HFFc6 (cell line): Measurements from ENCODE around the gene LCN1. TPM values are rescaled to one million over a fixed set of nuclear protein-coding genes. Genes with fewer than 3 reads are reported as not detected.

Experiments used
- DNase-seq: peaks from one replicate; pipeline ENCODE4 v3.0.0-alpha.2; 2018
- H3K27ac Mint-ChIP-seq: 2 replicates; pipeline ENCODE4 v1.8.0; 2020; ENCODE audit warnings: mild to moderate bottlenecking, mixed read lengths
- H3K27me3 Mint-ChIP-seq: 2 replicates; pipeline ENCODE4 v1.8.0; 2021; ENCODE audit warnings: mild to moderate bottlenecking, moderate library complexity, mixed read lengths; ENCODE audit not compliant: insufficient read depth
- H3K36me3 Mint-ChIP-seq: 2 replicates; pipeline ENCODE4 v1.8.0; 2021; ENCODE audit warnings: low read depth, mixed read lengths
- H3K4me1 Mint-ChIP-seq: 2 replicates; pipeline ENCODE4 v1.8.0; 2020; ENCODE audit warnings: low read depth, mixed read lengths
- H3K4me3 Mint-ChIP-seq: 2 replicates; pipeline ENCODE4 v1.8.0; 2020; ENCODE audit warnings: mild to moderate bottlenecking, moderate library complexity, mixed read lengths
- H3K9me3 Mint-ChIP-seq: 2 replicates; pipeline ENCODE4 v1.8.0; 2020; ENCODE audit warnings: mild to moderate bottlenecking, mixed read lengths
- CTCF ChIP-seq: fragments of 200-600 bp; sonication (generic); IDR thresholded peaks from 2 replicates; pipeline ENCODE4 v1.5.0; 2021; ENCODE audit warnings: antibody characterized with exemption, mild to moderate bottlenecking
- total RNA-seq, 6 experiments: library from RNA; stranded (reverse); fragmentation: NEBNext Ultra II Directional; extraction: Animal tissue kit (Norgen Biotek cat#: 25700); gene quantifications; 2 replicates in 1 of 6; 3 replicates in 5 of 6; pipeline ENCODE4 v1.2.3, GENCODE V29; 2021

The LCN1 gene
- total RNA-seq, 6 experiments from 2014 or later: 0.28 to 0.46 TPM; not detected in 4

GRCh38 chr9:135499326-135500070 lies 21.7 kb upstream of the LCN1 start:
- Mint-ChIP-seq H3K9me3 (no peaks in the 10 kb centered on the region), H3K27ac (peak overlapping the region; percentile 54), H3K4me1 (0 out of 2 replicates have a peak, but pooled peaks cover 7% of the 10 kb centered on the region), H3K36me3 (peaks cover 4% of the 10 kb centered on the region; the same call in 1 of the 2 replicates), H3K27me3 (no peaks in the 10 kb centered on the region; the same call in 1 of the 2 replicates), H3K4me3 (peak overlapping the region; percentile 89)
- peak; percentile 9; the same call in 1 of the 2 replicates for TF ChIP-seq CTCF
- DNase-seq: peak; percentile 88

DNA sequence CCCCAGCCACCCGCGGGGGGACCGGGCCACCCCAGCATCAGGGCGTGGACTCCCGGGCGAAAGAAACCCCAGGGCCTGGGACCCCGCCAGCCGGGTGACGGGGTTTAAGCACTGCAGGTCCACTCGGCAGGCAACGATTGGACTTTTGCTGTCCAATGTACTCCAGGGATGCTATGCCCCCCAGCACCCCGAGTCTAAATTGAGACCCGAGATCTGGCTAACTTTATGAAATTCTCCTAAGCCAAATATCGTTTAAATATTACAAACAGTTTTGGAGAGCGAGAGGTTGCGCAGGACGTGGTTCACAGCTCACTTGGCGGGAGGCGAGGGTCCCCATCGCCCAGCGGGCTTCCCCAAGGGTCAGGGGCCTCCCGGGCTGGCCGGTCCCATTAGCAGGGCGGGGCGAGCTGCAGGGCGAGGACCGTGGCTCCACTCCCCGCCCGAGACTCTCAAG lies 21.1 kb upstream of the LCN1 start:
- Mint-ChIP-seq H3K4me1 (0 out of 2 replicates have a peak, but pooled peaks cover 7% of the 10 kb centered on the region), H3K9me3 (no peaks in the 10 kb centered on the region), H3K27ac (0 out of 2 replicates have a peak overlapping the region, but pooled peaks have one; percentile 40), H3K36me3 (peaks cover 4% of the 10 kb centered on the region; the same call in 1 of the 2 replicates), H3K4me3 (peak overlapping the region; percentile 89), H3K27me3 (peaks cover 2% of the 10 kb centered on the region)
- TF ChIP-seq CTCF: no peak
- peak; percentile 28 for DNase-seq

DNA sequence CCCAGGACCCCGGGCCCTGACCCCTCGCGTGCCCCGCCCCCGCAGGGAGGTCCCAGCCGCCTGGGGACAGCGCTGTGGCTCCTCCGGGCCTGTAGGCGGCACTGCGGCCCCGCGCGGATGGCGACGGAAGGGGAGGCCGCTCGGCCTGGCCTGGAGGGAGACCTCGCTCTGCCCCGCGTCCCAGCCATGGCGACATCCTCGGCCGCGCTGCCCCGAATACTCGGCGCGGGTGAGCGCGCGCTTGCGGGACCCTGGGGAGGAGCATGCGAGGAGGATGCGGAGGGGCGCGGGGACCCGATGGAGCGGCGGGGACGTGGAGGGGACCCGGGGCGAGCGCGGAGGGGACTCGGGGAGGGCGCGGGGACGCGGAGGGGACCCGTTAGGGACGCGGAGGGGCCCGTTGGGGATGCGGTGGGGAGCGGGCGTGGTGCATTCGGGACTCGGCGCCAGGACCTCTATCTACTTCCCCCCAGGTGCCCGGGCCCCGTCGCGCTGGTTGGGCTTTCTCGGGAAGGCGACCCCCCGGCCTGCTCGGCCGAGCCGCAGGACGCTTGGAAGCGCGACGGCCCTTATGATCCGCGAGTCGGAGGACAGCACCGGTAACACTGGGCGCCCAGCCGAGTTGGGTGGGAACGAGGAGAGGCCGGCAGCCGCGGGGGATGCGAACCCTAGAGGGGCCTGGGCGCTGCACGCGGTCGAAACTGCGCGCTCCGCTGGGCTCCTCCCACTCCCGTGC lies 20.5 kb upstream of the LCN1 start, which contains the start of gene MRPS2:
MRPS2 (plus strand) TSS at position 158 of the 736 bp plus-strand sequence; CDS start at position 187, 29 bp downstream.
- Mint-ChIP-seq H3K4me1 (0 out of 2 replicates have a peak, but pooled peaks cover 7% of the 10 kb centered on the region), H3K27me3 (peaks cover 2% of the 10 kb centered on the region), H3K4me3 (peak within 1 kb of the TSS; percentile 89), H3K36me3 (peaks cover 4% of the 10 kb centered on the region; the same call in 1 of the 2 replicates), H3K27ac (peak within 1 kb of the TSS; percentile 87), H3K9me3 (no peaks in the 10 kb centered on the region)
- DNase-seq: peak; percentile 77
- TF ChIP-seq CTCF: peak; percentile 86

- Mint-ChIP-seq H3K27me3 (peaks cover 2% of the 10 kb centered on the region), H3K27ac (peak overlapping the region; percentile 24), H3K36me3 (peaks cover 4% of the 10 kb centered on the region; the same call in 1 of the 2 replicates), H3K4me3 (peak overlapping the region; percentile 89), H3K4me1 (0 out of 2 replicates have a peak, but pooled peaks cover 7% of the 10 kb centered on the region), H3K9me3 (no peaks in the 10 kb centered on the region)
- DNase-seq: no peak
- no peak for TF ChIP-seq CTCF
These were observed 19.7 kb upstream of the LCN1 start for GRCh38 chr9:135501261-135502167.
